Measurements from ENCODE around the gene C16orf92.
A peak's percentile ranks its signal among the peaks of the same experiment; 100 is the strongest.

DNA sequence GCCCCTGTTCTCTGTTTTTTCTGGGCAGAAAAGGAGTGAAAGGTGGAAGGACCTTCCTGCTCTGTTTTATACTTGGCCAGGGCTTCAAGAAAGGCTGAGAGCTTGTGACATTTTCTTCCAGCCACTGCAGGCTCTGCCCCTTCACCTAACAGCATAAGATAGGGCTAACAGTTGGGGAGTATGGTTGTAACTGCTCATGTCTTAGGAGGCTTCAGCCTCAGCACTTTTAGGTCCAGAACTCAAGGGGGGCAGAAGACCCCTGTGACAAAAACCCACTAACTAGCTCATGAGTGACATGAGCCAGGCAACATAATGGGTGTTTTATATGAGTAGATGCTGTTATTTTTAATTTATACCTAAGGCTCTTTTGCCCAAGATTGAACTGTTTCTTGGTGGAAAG, 47.5 kb downstream of the C16orf92 start:
- TF ChIP-seq POLR2AphosphoS5 (IDR thresholded peaks at IDR 0.05; ENCODE audit: low read depth) (peak; percentile 41), CTCF (IDR thresholded peaks at IDR 0.05; ENCODE audit: insufficient read depth, low read length) (no peak), REST (IDR thresholded peaks at IDR 0.05; ENCODE audit: insufficient replicate concordance, low read depth) (no peak), SPI1 (IDR thresholded peaks at IDR 0.05; ENCODE audit: borderline replicate concordance, low read depth) (no peak)

All from HL-60 (cell line).